ENCODE results near the gene MFNG.

MFNG gene

GRCh38 chr22:37518509-37519267 lies 32.5 kb upstream of the MFNG start:
- TF ChIP-seq GATA2 (IDR thresholded peaks at IDR 0.05; ENCODE audit: low read depth, low read length) (no peak), GATA3 (IDR thresholded peaks at IDR 0.05; ENCODE audit: low read depth, low read length) (no peak)

GRCh38 chr22:37517826-37518450 lies 31.8 kb upstream of the MFNG start:
- TF ChIP-seq GATA3 (IDR thresholded peaks at IDR 0.05; ENCODE audit: low read depth, low read length), result no peak
- TF ChIP-seq GATA2 (IDR thresholded peaks at IDR 0.05; ENCODE audit: low read depth, low read length), result no peak

GRCh38 chr22:37516456-37516855 lies 30.3 kb upstream of the MFNG start:
- TF ChIP-seq GATA2 (IDR thresholded peaks at IDR 0.05; ENCODE audit: low read depth, low read length) (no peak), GATA3 (IDR thresholded peaks at IDR 0.05; ENCODE audit: low read depth, low read length) (no peak)

GRCh38 chr22:37515901-37516300 lies 29.7 kb upstream of the MFNG start:
- TF ChIP-seq GATA3 (IDR thresholded peaks at IDR 0.05; ENCODE audit: low read depth, low read length) (no peak), GATA2 (IDR thresholded peaks at IDR 0.05; ENCODE audit: low read depth, low read length) (no peak)

- TF ChIP-seq GATA3 (IDR thresholded peaks at IDR 0.05; ENCODE audit: low read depth, low read length), result no peak
- TF ChIP-seq GATA2 (IDR thresholded peaks at IDR 0.05; ENCODE audit: low read depth, low read length), result no peak
These were observed 28.4 kb upstream of the MFNG start for GRCh38 chr22:37514526-37515051.

- no peak for TF ChIP-seq GATA2 (IDR thresholded peaks at IDR 0.05; ENCODE audit: low read depth, low read length)
- TF ChIP-seq GATA3 (IDR thresholded peaks at IDR 0.05; ENCODE audit: low read depth, low read length), result no peak
These were observed 25.4 kb upstream of the MFNG start for GRCh38 chr22:37511395-37512104.

GRCh38 chr22:37510091-37510490 lies 23.9 kb upstream of the MFNG start:
- TF ChIP-seq GATA3 (IDR thresholded peaks at IDR 0.05; ENCODE audit: low read depth, low read length) (no peak), GATA2 (IDR thresholded peaks at IDR 0.05; ENCODE audit: low read depth, low read length) (no peak)

- no peak for TF ChIP-seq GATA2 (IDR thresholded peaks at IDR 0.05; ENCODE audit: low read depth, low read length)
- no peak for TF ChIP-seq GATA3 (IDR thresholded peaks at IDR 0.05; ENCODE audit: low read depth, low read length)
These were observed 23.1 kb upstream of the MFNG start for GRCh38 chr22:37509059-37509860.

- TF ChIP-seq GATA3 (IDR thresholded peaks at IDR 0.05; ENCODE audit: low read depth, low read length) (no peak), GATA2 (IDR thresholded peaks at IDR 0.05; ENCODE audit: low read depth, low read length) (no peak)
These were observed 22.3 kb upstream of the MFNG start for GRCh38 chr22:37508431-37508992.

GRCh38 chr22:37507731-37508130 lies 21.5 kb upstream of the MFNG start:
- no peak for TF ChIP-seq GATA3 (IDR thresholded peaks at IDR 0.05; ENCODE audit: low read depth, low read length)
- no peak for TF ChIP-seq GATA2 (IDR thresholded peaks at IDR 0.05; ENCODE audit: low read depth, low read length)

- TF ChIP-seq GATA3 (IDR thresholded peaks at IDR 0.05; ENCODE audit: low read depth, low read length) (no peak), GATA2 (IDR thresholded peaks at IDR 0.05; ENCODE audit: low read depth, low read length) (no peak)
These were observed 19.8 kb upstream of the MFNG start for GRCh38 chr22:37505989-37506388.

- TF ChIP-seq GATA2 (IDR thresholded peaks at IDR 0.05; ENCODE audit: low read depth, low read length), result no peak
These were observed 19.4 kb upstream of the MFNG start for GRCh38 chr22:37505565-37505964.

- TF ChIP-seq GATA2 (IDR thresholded peaks at IDR 0.05; ENCODE audit: low read depth, low read length) (no peak), GATA3 (IDR thresholded peaks at IDR 0.05; ENCODE audit: low read depth, low read length) (no peak)
These were observed 18.8 kb upstream of the MFNG start for GRCh38 chr22:37504964-37505363.
